Stomach (tissue), 9 donors: ENCODE results near the gene SGK2. TPM values are rescaled to one million over a fixed set of nuclear protein-coding genes. Genes with fewer than 3 reads are reported as not detected.

ENCODE experiments used
- DNase-seq, 2 donors: peaks; one replicate each; pipeline versions ENCODE4 v3.0.0 to v3.0.0-alpha.2; 2013 to 2019
- H3K27ac ChIP-seq, 5 donors: fragments of 200-600 bp in 4 of 5; sonication (generic) in 4 of 5; one replicate each; pipeline ENCODE4 v1.5.1; 2013 to 2019; ENCODE audit warnings: mild to moderate bottlenecking in 1 of 5, moderate library complexity in 1 of 5
- H3K27me3 ChIP-seq, 3 donors: fragments of 200-600 bp; sonication (generic); one replicate each; pipeline ENCODE4 v1.5.1; 2017 to 2019; ENCODE audit warnings: mixed run types in 1 of 3
- H3K36me3 ChIP-seq, 4 donors: fragments of 200-600 bp; sonication (generic); 1 replicate in 3 of 4; 2 replicates in 1 of 4; pipeline ENCODE4 v1.5.1; 2016 to 2019
- H3K4me1 ChIP-seq, 4 donors: fragments of 200-600 bp; sonication (generic); one replicate each; pipeline ENCODE4 v1.5.1; 2016 to 2019
- H3K4me3 ChIP-seq, 4 donors: fragments of 200-600 bp; sonication (generic) in 3 of 4; one replicate each; pipeline ENCODE4 v1.5.1; 2016 to 2019; ENCODE audit warnings: mild to moderate bottlenecking in 1 of 4
- H3K9me3 ChIP-seq, 4 donors: fragments of 200-600 bp; sonication (generic); one replicate each; pipeline ENCODE4 v1.5.1; 2016 to 2019
- CTCF ChIP-seq, 7 experiments: fragments of 450-650 bp in 4 of 7; fragments of 200-600 bp in 3 of 7; sonication (generic) in 3 of 7; IDR thresholded peaks; one replicate each; pipeline ENCODE4 v1.5.1; 2016 to 2019; ENCODE audit warnings: antibody characterized with exemption in 7 of 7, control low read depth in 2 of 7, mild to moderate bottlenecking in 1 of 7
- EP300 ChIP-seq: sonication (generic); formaldehyde crosslinking; IDR thresholded peaks from one replicate; pipeline ENCODE4 v1.6.1; 2017; ENCODE audit warnings: antibody characterized with exemption
- POLR2A ChIP-seq, 4 donors: fragments of 450-650 bp; IDR thresholded peaks; one replicate each; pipeline ENCODE4 v1.6.1; 2016; ENCODE audit warnings: antibody characterized with exemption in 4 of 4, control low read depth in 2 of 4, mild to moderate bottlenecking in 1 of 4, moderate library complexity in 1 of 4
- POLR2AphosphoS5 ChIP-seq, 3 donors: sonication (generic); formaldehyde crosslinking; IDR thresholded peaks; one replicate each; pipeline ENCODE4 v1.6.1; 2016; ENCODE audit warnings: antibody characterized with exemption in 3 of 3
- WGBS, 5 donors: extraction: QIAGEN DNeasy Blood & Tissue Kit in 3 of 5; methylation state at CpG; one replicate each; pipeline versions ENCODE4 v1.1.5 to v1.1.7; 2013 to 2018; 5-methylcytosine and 5-hydroxymethylcytosine counted together
- intact Hi-C: fragments of 100-400 bp; cut with DNase I; formaldehyde crosslinking; loops from one replicate; pipeline ENCODE4 v1.15.1; 2023; ENCODE audit warnings: low total_unique reads
- polyA plus RNA-seq, 3 donors: library from polyadenylated mRNA; stranded (reverse); fragments of 200-250 nt; gene quantifications; one replicate each; pipeline ENCODE4 v1.2.3, GENCODE V29; 2013
- total RNA-seq, 5 donors: library from RNA; depleted of rRNA; stranded (reverse); fragments of >200 nt; gene quantifications; one replicate each; pipeline versions ENCODE4 v1.1.0 to v1.2.3, GENCODE V29; 2014 to 2016
- donor health status: healthy with polysubstance abuse.
- donor health status: Bipolar disorder and iron deficiency.
- donor health status: healthy.

Gene SGK2
- total and polyA plus RNA-seq, 8 donors: 2.1 to 118 (median 24.0) TPM

GRCh38 chr20:43554369-43554768 is 4.5 kb upstream of the SGK2 start:
- no peaks in the 10 kb centered on the region for H3K27me3 ChIP-seq
- intact Hi-C loops: no loop called here

GRCh38 chr20:43559147-43559987 is 540 bp downstream of the SGK2 start:
- H3K27ac ChIP-seq: peak overlapping the region; percentile 85 to 94 (median 88)
- TF ChIP-seq CTCF (IDR thresholded peaks at IDR 0.05): no peak
- TF ChIP-seq POLR2A (IDR thresholded peaks at IDR 0.05): no peak
- no peak for TF ChIP-seq POLR2AphosphoS5 (IDR thresholded peaks at IDR 0.05)
- TF ChIP-seq EP300: no peak
- peaks cover 12 to 23% (median 16%) of the 10 kb centered on the region in 4 donors for H3K4me1 ChIP-seq
- intact Hi-C loops: no loop called here
- no peaks in the 10 kb centered on the region for H3K36me3 ChIP-seq
- H3K4me3 ChIP-seq: peak overlapping the region; percentile 2 to 41 (median 16)
- H3K27me3 ChIP-seq: no peaks in the 10 kb centered on the region
- WGBS, 5 donors: 36 to 54% (median 51%) methylated on average over 8 of the region's 8 CpGs
- H3K9me3 ChIP-seq: no peaks in the 10 kb centered on the region
- DNase-seq: peak in 1 of 2 donors; percentile 41

More at GRCh38 chr20:43554369-43554768, 4.5 kb upstream of the SGK2 start:
- Histone ChIP-seq H3K36me3 (no peaks in the 10 kb centered on the region), H3K4me1 (peaks cover 12 to 23% (median 16%) of the 10 kb centered on the region in 4 donors), H3K4me3 (no peak overlapping the region), H3K27ac (no peak overlapping the region), H3K9me3 (no peaks in the 10 kb centered on the region)
- 74 to 87% (median 82%) methylated on average over 3 of the region's 3 CpGs for WGBS, 5 donors
- no peak for TF ChIP-seq CTCF (IDR thresholded peaks at IDR 0.05)
- TF ChIP-seq POLR2A (IDR thresholded peaks at IDR 0.05): no peak
- DNase-seq: no peak

- Histone ChIP-seq H3K27ac (no peak overlapping the region), H3K36me3 (peaks cover 0 to 1% (median 0%) of the 10 kb centered on the region in 4 donors), H3K9me3 (no peaks in the 10 kb centered on the region), H3K4me3 (no peak overlapping the region), H3K4me1 (peaks cover 12 to 31% (median 22%) of the 10 kb centered on the region in 4 donors), H3K27me3 (no peaks in the 10 kb centered on the region)
- no peak for DNase-seq
- 67 to 82% (median 75%) methylated on average over 3 of the region's 3 CpGs for WGBS, 5 donors
- intact Hi-C loops: no loop called here
- TF ChIP-seq POLR2A (IDR thresholded peaks at IDR 0.05): no peak
- no peak for TF ChIP-seq CTCF (IDR thresholded peaks at IDR 0.05)
- no peak for TF ChIP-seq POLR2AphosphoS5 (IDR thresholded peaks at IDR 0.05)
These were observed 2.1 kb downstream of the SGK2 start for GRCh38 chr20:43560974-43561373.

GRCh38 chr20:43563429-43563828 is 4.6 kb downstream of the SGK2 start:
- Histone ChIP-seq H3K27me3 (no peaks in the 10 kb centered on the region), H3K9me3 (no peaks in the 10 kb centered on the region), H3K4me3 (no peak overlapping the region), H3K36me3 (peaks cover 7 to 19% (median 12%) of the 10 kb centered on the region in 4 donors), H3K4me1 (peaks cover 0 to 13% (median 4%) of the 10 kb centered on the region in 4 donors), H3K27ac (no peak overlapping the region)
- 52 to 60% (median 55%) methylated on average over 3 of the region's 3 CpGs for WGBS, 5 donors
- intact Hi-C loops: no loop called here
- DNase-seq: no peak
- TF ChIP-seq POLR2AphosphoS5 (IDR thresholded peaks at IDR 0.05) (no peak), CTCF (IDR thresholded peaks at IDR 0.05) (no peak), EP300 (no peak), POLR2A (IDR thresholded peaks at IDR 0.05) (no peak)
